GM23338 (cell line): Measurements from ENCODE around the gene VAPB.

Source experiments
- CREB1 ChIP-seq: fragments of 250-450 bp; sonication (Bioruptor Pico); IDR thresholded peaks from 2 replicates; pipeline ENCODE4 v1.5.0; 2020; ENCODE audit warnings: low read depth, mild to moderate bottlenecking, moderate library complexity
- EZH2 ChIP-seq: fragments of 200-600 bp; sonication (generic); IDR thresholded peaks from one replicate; pipeline ENCODE4 v1.8.0; 2017; ENCODE audit warnings: antibody characterized with exemption, mild to moderate bottlenecking, low read depth; ENCODE audit not compliant: unreplicated experiment
- EZH2phosphoT487 ChIP-seq: fragments of 200-600 bp; sonication (generic); IDR thresholded peaks from one replicate; pipeline ENCODE4 v1.8.1; 2018; ENCODE audit warnings: antibody characterized with exemption; ENCODE audit not compliant: unreplicated experiment
- JUNB ChIP-seq: IDR thresholded peaks from one replicate; pipeline ENCODE4 v1.6.1; 2016; ENCODE audit warnings: antibody characterized with exemption; ENCODE audit not compliant: unreplicated experiment
- NANOG ChIP-seq: IDR thresholded peaks from 2 replicates; pipeline ENCODE4 v1.6.1; 2016; ENCODE audit warnings: antibody characterized with exemption, borderline replicate concordance
- POLR2AphosphoS5 ChIP-seq: IDR thresholded peaks from 2 replicates; pipeline ENCODE4 v1.6.1; 2016; ENCODE audit warnings: antibody characterized with exemption, low read depth
- REST ChIP-seq: IDR thresholded peaks from one replicate; pipeline ENCODE4 v1.6.1; 2018; ENCODE audit warnings: antibody characterized with exemption; ENCODE audit not compliant: unreplicated experiment
- STAT1 ChIP-seq: IDR thresholded peaks from one replicate; pipeline ENCODE4 v1.6.1; 2016; ENCODE audit warnings: antibody characterized with exemption; ENCODE audit not compliant: unreplicated experiment
- ZNF114 ChIP-seq: fragments of 250-450 bp; sonication (Bioruptor Pico); IDR thresholded peaks from 2 replicates; pipeline ENCODE4 v1.5.0; 2020; ENCODE audit warnings: mild to moderate bottlenecking, moderate library complexity
- ZNF331 ChIP-seq: fragments of 250-450 bp; sonication (Bioruptor Pico); IDR thresholded peaks from 2 replicates; pipeline ENCODE4 v1.5.0; 2020; ENCODE audit warnings: low read depth, mild to moderate bottlenecking, moderate library complexity
- TF ChIP-seq, protein P1 (sequence below), 2 experiments: fragments of 200-600 bp in 1 of 2; sonication (generic) in 1 of 2; conservative IDR thresholded peaks; 2 replicates each; pipeline versions ENCODE4 v1.5.1 to v1.6.1; 2016 to 2017; ENCODE audit warnings: antibody characterized with exemption in 2 of 2, low read depth in 2 of 2, mild to moderate bottlenecking in 2 of 2, moderate library complexity in 1 of 2
- TF ChIP-seq, protein P2 (sequence below): IDR thresholded peaks from 2 replicates; pipeline ENCODE4 v1.6.1; 2016; ENCODE audit warnings: antibody characterized with exemption

DNA sequence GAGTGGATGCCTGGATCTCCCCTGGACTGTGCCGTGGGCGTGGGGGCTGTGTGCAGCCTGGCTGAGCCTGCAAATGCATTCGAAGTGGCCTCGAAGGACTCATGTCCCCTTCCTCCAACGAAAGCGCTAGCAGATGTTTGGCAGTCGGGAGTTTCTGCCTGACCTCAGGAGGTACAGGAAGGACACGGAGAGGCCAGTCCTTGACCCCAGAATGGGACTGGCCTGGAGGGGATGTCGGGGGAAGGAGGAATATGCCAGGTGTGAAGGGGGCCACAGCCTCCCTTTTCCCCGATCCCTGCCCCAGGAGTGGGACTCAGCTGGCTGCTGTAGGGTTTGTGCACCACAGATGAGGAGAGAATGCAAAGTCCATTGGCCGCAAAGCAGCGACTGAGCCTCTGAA lies 80.6 kb downstream of the VAPB start:
- TF ChIP-seq, protein P1, sequence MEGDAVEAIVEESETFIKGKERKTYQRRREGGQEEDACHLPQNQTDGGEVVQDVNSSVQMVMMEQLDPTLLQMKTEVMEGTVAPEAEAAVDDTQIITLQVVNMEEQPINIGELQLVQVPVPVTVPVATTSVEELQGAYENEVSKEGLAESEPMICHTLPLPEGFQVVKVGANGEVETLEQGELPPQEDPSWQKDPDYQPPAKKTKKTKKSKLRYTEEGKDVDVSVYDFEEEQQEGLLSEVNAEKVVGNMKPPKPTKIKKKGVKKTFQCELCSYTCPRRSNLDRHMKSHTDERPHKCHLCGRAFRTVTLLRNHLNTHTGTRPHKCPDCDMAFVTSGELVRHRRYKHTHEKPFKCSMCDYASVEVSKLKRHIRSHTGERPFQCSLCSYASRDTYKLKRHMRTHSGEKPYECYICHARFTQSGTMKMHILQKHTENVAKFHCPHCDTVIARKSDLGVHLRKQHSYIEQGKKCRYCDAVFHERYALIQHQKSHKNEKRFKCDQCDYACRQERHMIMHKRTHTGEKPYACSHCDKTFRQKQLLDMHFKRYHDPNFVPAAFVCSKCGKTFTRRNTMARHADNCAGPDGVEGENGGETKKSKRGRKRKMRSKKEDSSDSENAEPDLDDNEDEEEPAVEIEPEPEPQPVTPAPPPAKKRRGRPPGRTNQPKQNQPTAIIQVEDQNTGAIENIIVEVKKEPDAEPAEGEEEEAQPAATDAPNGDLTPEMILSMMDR (conservative IDR thresholded peaks at IDR 0.05; ENCODE audit: low read depth in 2 of 2), result no peak
- TF ChIP-seq ZNF331, result no peak
- TF ChIP-seq STAT1, result no peak
- no peak for TF ChIP-seq EZH2
- no peak for TF ChIP-seq REST
- TF ChIP-seq POLR2AphosphoS5, result no peak
- no peak for TF ChIP-seq EZH2phosphoT487
- no peak for TF ChIP-seq ZNF114
- TF ChIP-seq JUNB, result no peak
- no peak for TF ChIP-seq NANOG
- no peak for TF ChIP-seq CREB1 (CRISPR knock-in tag)
- TF ChIP-seq, protein P2, sequence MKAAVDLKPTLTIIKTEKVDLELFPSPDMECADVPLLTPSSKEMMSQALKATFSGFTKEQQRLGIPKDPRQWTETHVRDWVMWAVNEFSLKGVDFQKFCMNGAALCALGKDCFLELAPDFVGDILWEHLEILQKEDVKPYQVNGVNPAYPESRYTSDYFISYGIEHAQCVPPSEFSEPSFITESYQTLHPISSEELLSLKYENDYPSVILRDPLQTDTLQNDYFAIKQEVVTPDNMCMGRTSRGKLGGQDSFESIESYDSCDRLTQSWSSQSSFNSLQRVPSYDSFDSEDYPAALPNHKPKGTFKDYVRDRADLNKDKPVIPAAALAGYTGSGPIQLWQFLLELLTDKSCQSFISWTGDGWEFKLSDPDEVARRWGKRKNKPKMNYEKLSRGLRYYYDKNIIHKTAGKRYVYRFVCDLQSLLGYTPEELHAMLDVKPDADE, result no peak
